Large intestine (tissue), 1 donor: ENCODE data around the gene CCDC97. TPM values are rescaled to one million over a fixed set of nuclear protein-coding genes. Genes with fewer than 3 reads are reported as not detected.

ENCODE experiments used
- polyA plus RNA-seq: library from polyadenylated mRNA; unstranded; fragments of 120-200 nt; gene quantifications from one replicate; pipeline ENCODE4 v1.2.1, GENCODE V29; 2013

The CCDC97 gene
- polyA plus RNA-seq, 1 donor, result 24.9 TPM

Other genes starting within 250 kb of the CCDC97 start
- not detected for gene CYP2A13, start 221.7 kb upstream of the CCDC97 start, polyA plus RNA-seq
- 0.06 TPM for gene CYP2F1, start 195.7 kb upstream of the CCDC97 start, polyA plus RNA-seq
- gene CYP2S1, start 117.0 kb upstream of the CCDC97 start, polyA plus RNA-seq, result 68.1 TPM
- gene AXL, start 90.9 kb upstream of the CCDC97 start, polyA plus RNA-seq, result 16.0 TPM
- gene HNRNPUL1, start 45.8 kb upstream of the CCDC97 start, polyA plus RNA-seq, result 142 TPM
- 13.9 TPM for gene TGFB1, start 43.8 kb downstream of the CCDC97 start, polyA plus RNA-seq
- gene B9D2, start 54.0 kb downstream of the CCDC97 start, polyA plus RNA-seq, result 5.1 TPM
- gene TMEM91, start 66.4 kb downstream of the CCDC97 start, polyA plus RNA-seq, result 13.8 TPM
- gene EXOSC5, start 87.2 kb downstream of the CCDC97 start, polyA plus RNA-seq, result 16.5 TPM
- 16.3 TPM for gene BCKDHA, start 87.6 kb downstream of the CCDC97 start, polyA plus RNA-seq
- 29.7 TPM for gene B3GNT8, start 117.2 kb downstream of the CCDC97 start, polyA plus RNA-seq
- gene DMAC2, start 129.7 kb downstream of the CCDC97 start, polyA plus RNA-seq, result 79.4 TPM
- gene ERICH4, start 133.0 kb downstream of the CCDC97 start, polyA plus RNA-seq, result 69.2 TPM